Measurements from ENCODE around the gene PLD1.

The PLD1 gene

GRCh38 chr3:171783626-171784025 is 26.7 kb downstream of the PLD1 start:
- ATAC-seq = no peak
- Mint-ChIP-seq H3K36me3 (no peaks in the 10 kb centered on the region), H3K27ac (no peak overlapping the region), H3K4me1 (no peaks in the 10 kb centered on the region), H3K9me3 (no peaks in the 10 kb centered on the region), H3K4me3 (no peak overlapping the region), H3K27me3 (no peaks in the 10 kb centered on the region)

- H3K27me3 Mint-ChIP-seq = no peaks in the 10 kb centered on the region
- H3K27ac Mint-ChIP-seq = no peak overlapping the region
- no peak for ATAC-seq
- H3K9me3 Mint-ChIP-seq = no peaks in the 10 kb centered on the region
- H3K4me3 Mint-ChIP-seq = no peak overlapping the region
- no peaks in the 10 kb centered on the region for H3K4me1 Mint-ChIP-seq
- no peaks in the 10 kb centered on the region for H3K36me3 Mint-ChIP-seq
Observed at GRCh38 chr3:171783086-171783485, 27.2 kb downstream of the PLD1 start.

- Mint-ChIP-seq H3K4me1 (no peaks in the 10 kb centered on the region), H3K9me3 (no peaks in the 10 kb centered on the region), H3K4me3 (no peak overlapping the region), H3K36me3 (no peaks in the 10 kb centered on the region), H3K27me3 (no peaks in the 10 kb centered on the region), H3K27ac (no peak overlapping the region)
- ATAC-seq = no peak
Observed at GRCh38 chr3:171782617-171783016, 27.7 kb downstream of the PLD1 start.

GRCh38 chr3:171781711-171782127 is 28.6 kb downstream of the PLD1 start:
- no peak for ATAC-seq
- no peak overlapping the region for H3K27ac Mint-ChIP-seq
- no peak overlapping the region for H3K4me3 Mint-ChIP-seq
- H3K27me3 Mint-ChIP-seq = no peaks in the 10 kb centered on the region
- no peaks in the 10 kb centered on the region for H3K9me3 Mint-ChIP-seq
- H3K4me1 Mint-ChIP-seq = no peaks in the 10 kb centered on the region
- H3K36me3 Mint-ChIP-seq = no peaks in the 10 kb centered on the region

GRCh38 chr3:171778493-171778892 is 31.8 kb downstream of the PLD1 start:
- H3K27me3 Mint-ChIP-seq = no peaks in the 10 kb centered on the region
- no peak overlapping the region for H3K27ac Mint-ChIP-seq
- no peak for ATAC-seq
- H3K4me1 Mint-ChIP-seq = no peaks in the 10 kb centered on the region
- no peaks in the 10 kb centered on the region for H3K9me3 Mint-ChIP-seq
- H3K36me3 Mint-ChIP-seq = no peaks in the 10 kb centered on the region
- no peak overlapping the region for H3K4me3 Mint-ChIP-seq

GRCh38 chr3:171777596-171777995 is 32.7 kb downstream of the PLD1 start:
- no peaks in the 10 kb centered on the region for H3K36me3 Mint-ChIP-seq
- H3K4me3 Mint-ChIP-seq = no peak overlapping the region
- no peaks in the 10 kb centered on the region for H3K27me3 Mint-ChIP-seq
- no peak for ATAC-seq
- no peaks in the 10 kb centered on the region for H3K9me3 Mint-ChIP-seq
- no peak overlapping the region for H3K27ac Mint-ChIP-seq
- H3K4me1 Mint-ChIP-seq = no peaks in the 10 kb centered on the region

GRCh38 chr3:171776839-171777583 is 33.3 kb downstream of the PLD1 start:
- H3K4me3 Mint-ChIP-seq = no peak overlapping the region
- H3K36me3 Mint-ChIP-seq = no peaks in the 10 kb centered on the region
- no peak overlapping the region for H3K27ac Mint-ChIP-seq
- no peaks in the 10 kb centered on the region for H3K4me1 Mint-ChIP-seq
- ATAC-seq = no peak
- no peaks in the 10 kb centered on the region for H3K27me3 Mint-ChIP-seq
- H3K9me3 Mint-ChIP-seq = no peaks in the 10 kb centered on the region

GRCh38 chr3:171776411-171776810 is 33.9 kb downstream of the PLD1 start:
- H3K27ac Mint-ChIP-seq = no peak overlapping the region
- H3K4me3 Mint-ChIP-seq = no peak overlapping the region
- ATAC-seq = no peak
- no peaks in the 10 kb centered on the region for H3K4me1 Mint-ChIP-seq
- H3K36me3 Mint-ChIP-seq = no peaks in the 10 kb centered on the region
- no peaks in the 10 kb centered on the region for H3K27me3 Mint-ChIP-seq
- no peaks in the 10 kb centered on the region for H3K9me3 Mint-ChIP-seq

GRCh38 chr3:171775943-171776342 is 34.3 kb downstream of the PLD1 start:
- ATAC-seq = no peak
- H3K27me3 Mint-ChIP-seq = no peaks in the 10 kb centered on the region
- no peak overlapping the region for H3K4me3 Mint-ChIP-seq

GRCh38 chr3:171774521-171774920 is 35.8 kb downstream of the PLD1 start:
- Mint-ChIP-seq H3K36me3 (no peaks in the 10 kb centered on the region), H3K27ac (no peak overlapping the region), H3K4me3 (no peak overlapping the region), H3K4me1 (no peaks in the 10 kb centered on the region), H3K9me3 (no peaks in the 10 kb centered on the region), H3K27me3 (no peaks in the 10 kb centered on the region)
- peak; percentile 46 for ATAC-seq

More at GRCh38 chr3:171775943-171776342, 34.3 kb downstream of the PLD1 start:
- H3K9me3 Mint-ChIP-seq = no peaks in the 10 kb centered on the region
- H3K36me3 Mint-ChIP-seq = no peaks in the 10 kb centered on the region
- H3K27ac Mint-ChIP-seq = no peak overlapping the region
- no peaks in the 10 kb centered on the region for H3K4me1 Mint-ChIP-seq

GRCh38 chr3:171772427-171773056 is 37.7 kb downstream of the PLD1 start:
- no peaks in the 10 kb centered on the region for H3K36me3 Mint-ChIP-seq
- H3K4me3 Mint-ChIP-seq = no peak overlapping the region
- no peaks in the 10 kb centered on the region for H3K27me3 Mint-ChIP-seq
- no peaks in the 10 kb centered on the region for H3K9me3 Mint-ChIP-seq
- ATAC-seq = no peak
- no peak overlapping the region for H3K27ac Mint-ChIP-seq
- no peaks in the 10 kb centered on the region for H3K4me1 Mint-ChIP-seq

- ATAC-seq = no peak
- Mint-ChIP-seq H3K27ac (no peak overlapping the region), H3K4me1 (no peaks in the 10 kb centered on the region), H3K36me3 (no peaks in the 10 kb centered on the region), H3K27me3 (no peaks in the 10 kb centered on the region), H3K9me3 (no peaks in the 10 kb centered on the region), H3K4me3 (no peak overlapping the region)
Observed at GRCh38 chr3:171770689-171771620, 39.3 kb downstream of the PLD1 start.

- H3K27me3 Mint-ChIP-seq = peaks cover 6% of the 10 kb centered on the region
- H3K4me3 Mint-ChIP-seq = no peak overlapping the region
- H3K4me1 Mint-ChIP-seq = no peaks in the 10 kb centered on the region
- ATAC-seq = no peak
- no peak overlapping the region for H3K27ac Mint-ChIP-seq
- no peaks in the 10 kb centered on the region for H3K36me3 Mint-ChIP-seq
- H3K9me3 Mint-ChIP-seq = no peaks in the 10 kb centered on the region
Observed at GRCh38 chr3:171769461-171769860, 40.8 kb downstream of the PLD1 start.

GRCh38 chr3:171768986-171769385 is 41.3 kb downstream of the PLD1 start:
- no peak overlapping the region for H3K4me3 Mint-ChIP-seq
- H3K27me3 Mint-ChIP-seq = peaks cover 9% of the 10 kb centered on the region
- H3K36me3 Mint-ChIP-seq = no peaks in the 10 kb centered on the region
- no peaks in the 10 kb centered on the region for H3K4me1 Mint-ChIP-seq
- no peaks in the 10 kb centered on the region for H3K9me3 Mint-ChIP-seq
- ATAC-seq = no peak
- H3K27ac Mint-ChIP-seq = no peak overlapping the region

GRCh38 chr3:171768281-171768900 is 41.9 kb downstream of the PLD1 start:
- Mint-ChIP-seq H3K9me3 (no peaks in the 10 kb centered on the region), H3K4me3 (no peak overlapping the region), H3K4me1 (no peaks in the 10 kb centered on the region), H3K27ac (no peak overlapping the region), H3K27me3 (peaks cover 9% of the 10 kb centered on the region), H3K36me3 (no peaks in the 10 kb centered on the region)
- ATAC-seq = no peak
